ENCODE data around the gene TGFB2. TPM values are rescaled to one million over a fixed set of nuclear protein-coding genes. Genes with fewer than 3 reads are reported as not detected.

Gene TGFB2
- polyA plus RNA-seq, 2 of the 4 experiments (the other 2 are of a cell fraction), result 29.7 to 65.8 TPM

DNA sequence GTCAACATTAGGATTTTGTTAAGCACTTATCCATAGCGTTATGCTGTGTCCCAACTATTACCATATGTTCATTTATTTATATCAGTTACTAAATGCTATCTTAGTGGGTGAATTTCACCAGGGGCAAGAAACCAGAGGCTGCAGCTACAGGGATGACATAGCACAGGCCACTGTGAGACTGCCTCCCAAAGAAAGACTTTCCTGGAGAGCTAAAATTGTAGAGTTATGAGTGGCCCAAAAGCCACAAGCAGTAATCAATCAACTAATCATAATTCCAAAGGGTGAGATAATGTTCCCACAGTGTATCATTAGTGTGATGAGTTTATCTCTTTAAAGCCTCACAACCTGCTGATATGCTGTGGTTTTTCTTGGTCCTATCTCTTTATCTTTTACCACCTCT lies 3.8 kb upstream of the TGFB2 start:
- Histone ChIP-seq H3K9me3 (no peaks in the 10 kb centered on the region), H3K4me3 (no peak overlapping the region), H3K4me2 (no peak overlapping the region), H3K4me1 (peaks cover 48% of the 10 kb centered on the region), H3K27ac (peak overlapping the region; percentile 21 to 69; a peak in 3 of 6 replicates)
- no peak for TF ChIP-seq TP53 (CRISPR knock-in tag; IDR thresholded peaks at IDR 0.05)
- TF ChIP-seq, protein P1, sequence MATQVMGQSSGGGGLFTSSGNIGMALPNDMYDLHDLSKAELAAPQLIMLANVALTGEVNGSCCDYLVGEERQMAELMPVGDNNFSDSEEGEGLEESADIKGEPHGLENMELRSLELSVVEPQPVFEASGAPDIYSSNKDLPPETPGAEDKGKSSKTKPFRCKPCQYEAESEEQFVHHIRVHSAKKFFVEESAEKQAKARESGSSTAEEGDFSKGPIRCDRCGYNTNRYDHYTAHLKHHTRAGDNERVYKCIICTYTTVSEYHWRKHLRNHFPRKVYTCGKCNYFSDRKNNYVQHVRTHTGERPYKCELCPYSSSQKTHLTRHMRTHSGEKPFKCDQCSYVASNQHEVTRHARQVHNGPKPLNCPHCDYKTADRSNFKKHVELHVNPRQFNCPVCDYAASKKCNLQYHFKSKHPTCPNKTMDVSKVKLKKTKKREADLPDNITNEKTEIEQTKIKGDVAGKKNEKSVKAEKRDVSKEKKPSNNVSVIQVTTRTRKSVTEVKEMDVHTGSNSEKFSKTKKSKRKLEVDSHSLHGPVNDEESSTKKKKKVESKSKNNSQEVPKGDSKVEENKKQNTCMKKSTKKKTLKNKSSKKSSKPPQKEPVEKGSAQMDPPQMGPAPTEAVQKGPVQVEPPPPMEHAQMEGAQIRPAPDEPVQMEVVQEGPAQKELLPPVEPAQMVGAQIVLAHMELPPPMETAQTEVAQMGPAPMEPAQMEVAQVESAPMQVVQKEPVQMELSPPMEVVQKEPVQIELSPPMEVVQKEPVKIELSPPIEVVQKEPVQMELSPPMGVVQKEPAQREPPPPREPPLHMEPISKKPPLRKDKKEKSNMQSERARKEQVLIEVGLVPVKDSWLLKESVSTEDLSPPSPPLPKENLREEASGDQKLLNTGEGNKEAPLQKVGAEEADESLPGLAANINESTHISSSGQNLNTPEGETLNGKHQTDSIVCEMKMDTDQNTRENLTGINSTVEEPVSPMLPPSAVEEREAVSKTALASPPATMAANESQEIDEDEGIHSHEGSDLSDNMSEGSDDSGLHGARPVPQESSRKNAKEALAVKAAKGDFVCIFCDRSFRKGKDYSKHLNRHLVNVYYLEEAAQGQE (IDR thresholded peaks at IDR 0.05), result no peak
- no peak for TF ChIP-seq CBX2 (IDR thresholded peaks at IDR 0.05; ENCODE audit: borderline replicate concordance, low read depth)
- TF ChIP-seq SMC3 (IDR thresholded peaks at IDR 0.05), result no peak
- no peak for TF ChIP-seq RNF2 (IDR thresholded peaks at IDR 0.05; ENCODE audit: borderline replicate concordance, low read depth)
- TF ChIP-seq GATA3 (IDR thresholded peaks at IDR 0.05; ENCODE audit: borderline replicate concordance), result no peak
- no peak for TF ChIP-seq HDAC2 (IDR thresholded peaks at IDR 0.05)
- TF ChIP-seq MAZ (IDR thresholded peaks at IDR 0.05; ENCODE audit: borderline replicate concordance, low read depth, low read length), result no peak
- TF ChIP-seq NPAS2 (CRISPR knock-in tag; IDR thresholded peaks at IDR 0.05; ENCODE audit: borderline replicate concordance), result no peak
- TF ChIP-seq, protein P2, sequence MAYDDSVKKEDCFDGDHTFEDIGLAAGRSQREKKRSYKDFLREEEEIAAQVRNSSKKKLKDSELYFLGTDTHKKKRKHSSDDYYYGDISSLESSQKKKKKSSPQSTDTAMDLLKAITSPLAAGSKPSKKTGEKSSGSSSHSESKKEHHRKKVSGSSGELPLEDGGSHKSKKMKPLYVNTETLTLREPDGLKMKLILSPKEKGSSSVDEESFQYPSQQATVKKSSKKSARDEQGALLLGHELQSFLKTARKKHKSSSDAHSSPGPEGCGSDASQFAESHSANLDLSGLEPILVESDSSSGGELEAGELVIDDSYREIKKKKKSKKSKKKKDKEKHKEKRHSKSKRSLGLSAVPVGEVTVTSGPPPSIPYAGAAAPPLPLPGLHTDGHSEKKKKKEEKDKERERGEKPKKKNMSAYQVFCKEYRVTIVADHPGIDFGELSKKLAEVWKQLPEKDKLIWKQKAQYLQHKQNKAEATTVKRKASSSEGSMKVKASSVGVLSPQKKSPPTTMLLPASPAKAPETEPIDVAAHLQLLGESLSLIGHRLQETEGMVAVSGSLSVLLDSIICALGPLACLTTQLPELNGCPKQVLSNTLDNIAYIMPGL (CRISPR knock-in tag; IDR thresholded peaks at IDR 0.05; ENCODE audit: borderline replicate concordance), result no peak
- TF ChIP-seq RAD21 (conservative IDR thresholded peaks at IDR 0.05 in 1 of 2, IDR thresholded peaks at IDR 0.05 in 1 of 2), result no peak
- TF ChIP-seq SREBF2 (IDR thresholded peaks at IDR 0.05), result no peak
- TF ChIP-seq MAFK (IDR thresholded peaks at IDR 0.05; ENCODE audit: partially characterized antibody), result no peak
- 89% methylated on average over 1 of the region's 1 CpG for WGBS (ENCODE audit: missing lambda C conversion rate)
- CTCF ChIA-PET, result interaction anchor here (0.7 to 1.1 kb wide), 2 partner anchors 1226 to 1471 kb away, joined by 3 read pairs; no protein-coding TSS in a partner anchor
- ATAC-seq (no peak), DNase-seq (ENCODE audit: low read depth in 1 of 2, low spot score in 1 of 2) (no peak), FAIRE-seq (no peak)
- POLR2A ChIA-PET, result no interaction called here

DNA sequence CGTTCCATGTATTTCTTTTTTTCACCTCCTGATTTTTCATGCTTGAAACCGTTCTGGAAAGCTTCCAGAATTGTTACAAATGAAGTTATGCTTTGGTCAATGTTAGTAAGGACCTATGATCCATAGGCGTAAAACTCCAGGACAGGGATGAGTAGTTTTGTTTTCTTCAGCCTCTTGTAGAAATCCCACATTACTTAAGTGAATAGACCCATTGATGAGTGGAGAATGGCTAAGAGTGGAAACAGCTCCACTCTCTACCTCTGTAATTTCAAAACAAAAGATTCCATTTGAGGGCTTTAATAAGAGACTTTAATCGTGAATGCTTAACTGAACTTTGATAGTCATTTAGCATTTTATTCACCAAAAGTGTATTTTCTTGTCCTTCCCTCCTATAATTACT lies 3.0 kb upstream of the TGFB2 start:
- no peak overlapping the region for H3K4me3 ChIP-seq
- peaks cover 40% of the 10 kb centered on the region for H3K4me1 ChIP-seq
- ChIA-PET CTCF (no interaction called here), POLR2A (no interaction called here)
- no peak overlapping the region for H3K4me2 ChIP-seq
- no peaks in the 10 kb centered on the region for H3K9me3 ChIP-seq
- H3K27ac ChIP-seq, result peak overlapping the region in 1 of 2 experiments; percentile 25; a peak in 2 of 6 replicates
- no peak for FAIRE-seq
- WGBS (ENCODE audit: missing lambda C conversion rate), result 91% methylated on average over 4 of the region's 4 CpGs
- no peak for TF ChIP-seq EHMT2 (IDR thresholded peaks at IDR 0.05; ENCODE audit: low read depth)
- ATAC-seq, result no peak
- no peak for DNase-seq (ENCODE audit: low read depth in 1 of 2, low spot score in 1 of 2)

DNA sequence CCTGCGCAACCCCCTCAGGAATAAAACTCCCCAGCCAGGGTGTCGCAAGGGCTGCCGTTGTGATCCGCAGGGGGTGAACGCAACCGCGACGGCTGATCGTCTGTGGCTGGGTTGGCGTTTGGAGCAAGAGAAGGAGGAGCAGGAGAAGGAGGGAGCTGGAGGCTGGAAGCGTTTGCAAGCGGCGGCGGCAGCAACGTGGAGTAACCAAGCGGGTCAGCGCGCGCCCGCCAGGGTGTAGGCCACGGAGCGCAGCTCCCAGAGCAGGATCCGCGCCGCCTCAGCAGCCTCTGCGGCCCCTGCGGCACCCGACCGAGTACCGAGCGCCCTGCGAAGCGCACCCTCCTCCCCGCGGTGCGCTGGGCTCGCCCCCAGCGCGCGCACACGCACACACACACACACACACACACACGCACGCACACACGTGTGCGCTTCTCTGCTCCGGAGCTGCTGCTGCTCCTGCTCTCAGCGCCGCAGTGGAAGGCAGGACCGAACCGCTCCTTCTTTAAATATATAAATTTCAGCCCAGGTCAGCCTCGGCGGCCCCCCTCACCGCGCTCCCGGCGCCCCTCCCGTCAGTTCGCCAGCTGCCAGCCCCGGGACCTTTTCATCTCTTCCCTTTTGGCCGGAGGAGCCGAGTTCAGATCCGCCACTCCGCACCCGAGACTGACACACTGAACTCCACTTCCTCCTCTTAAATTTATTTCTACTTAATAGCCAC lies 696 bp downstream of the TGFB2 start:
- peaks cover 40% of the 10 kb centered on the region for H3K4me1 ChIP-seq
- FAIRE-seq (no peak), ATAC-seq (peak; percentile 72 to 78), DNase-seq (ENCODE audit: low read depth in 1 of 2, low spot score in 1 of 2) (peak in 1 of 2 experiments; percentile 83)
- H3K4me2 ChIP-seq, result peak overlapping the region; percentile 95
- peak overlapping the region; percentile 83 for H3K4me3 ChIP-seq
- ChIA-PET CTCF (interaction anchor here (0.5 to 1.8 kb wide), 12 partner anchors 9 to 1315 kb away, joined by 3 to 6 read pairs (median 3); no protein-coding TSS in a partner anchor), POLR2A (interaction anchor here (0.6 to 3.5 kb wide), 32 partner anchors 10 to 1221 kb away, joined by 3 to 38 read pairs (median 4); partner anchors contain the start of genes GPATCH2, LYPLAL1 and SPATA17)
- H3K27ac ChIP-seq, result peak overlapping the region; percentile 96 to 97
- H3K9me3 ChIP-seq, result no peaks in the 10 kb centered on the region
- under 1% methylated on average over 54 of the region's 64 CpGs for WGBS (ENCODE audit: missing lambda C conversion rate)
- 0 out of 2 replicates have a peak, but pooled peaks have one; percentile 25 for TF ChIP-seq EHF (CRISPR knock-in tag; IDR thresholded peaks at IDR 0.05)
- TF ChIP-seq RAD21 (conservative IDR thresholded peaks at IDR 0.05 in 1 of 2, IDR thresholded peaks at IDR 0.05 in 1 of 2), result peak in 1 of 2 experiments; percentile 27; a peak in 3 of 5 replicates
- 0 out of 2 replicates have a peak, but pooled peaks have one; percentile 46 for TF ChIP-seq HOXB5 (CRISPR knock-in tag; IDR thresholded peaks at IDR 0.05)
- peak; percentile 53 to 90 for TF ChIP-seq JUN (IDR thresholded peaks at IDR 0.05)
- TF ChIP-seq PHF8 (IDR thresholded peaks at IDR 0.05; ENCODE audit: borderline replicate concordance, low read depth), result no peak
- TF ChIP-seq FOXS1 (CRISPR knock-in tag; IDR thresholded peaks at IDR 0.05), result no peak
- TF ChIP-seq POLR2A (IDR thresholded peaks at IDR 0.05; ENCODE audit: low read length), result peak; percentile 63
- peak; percentile 30 for TF ChIP-seq FOSB (CRISPR knock-in tag; IDR thresholded peaks at IDR 0.05)
- TF ChIP-seq, protein P3, sequence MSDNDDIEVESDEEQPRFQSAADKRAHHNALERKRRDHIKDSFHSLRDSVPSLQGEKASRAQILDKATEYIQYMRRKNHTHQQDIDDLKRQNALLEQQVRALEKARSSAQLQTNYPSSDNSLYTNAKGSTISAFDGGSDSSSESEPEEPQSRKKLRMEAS (IDR thresholded peaks at IDR 0.05), result peak; percentile 93
- TF ChIP-seq TP53 (CRISPR knock-in tag; IDR thresholded peaks at IDR 0.05), result peak; percentile 81; the same call in 1 of the 2 replicates
- peak; percentile 25; the same call in 1 of the 2 replicates for TF ChIP-seq TFCP2L1 (CRISPR knock-in tag; IDR thresholded peaks at IDR 0.05)
- TF ChIP-seq, protein P4, sequence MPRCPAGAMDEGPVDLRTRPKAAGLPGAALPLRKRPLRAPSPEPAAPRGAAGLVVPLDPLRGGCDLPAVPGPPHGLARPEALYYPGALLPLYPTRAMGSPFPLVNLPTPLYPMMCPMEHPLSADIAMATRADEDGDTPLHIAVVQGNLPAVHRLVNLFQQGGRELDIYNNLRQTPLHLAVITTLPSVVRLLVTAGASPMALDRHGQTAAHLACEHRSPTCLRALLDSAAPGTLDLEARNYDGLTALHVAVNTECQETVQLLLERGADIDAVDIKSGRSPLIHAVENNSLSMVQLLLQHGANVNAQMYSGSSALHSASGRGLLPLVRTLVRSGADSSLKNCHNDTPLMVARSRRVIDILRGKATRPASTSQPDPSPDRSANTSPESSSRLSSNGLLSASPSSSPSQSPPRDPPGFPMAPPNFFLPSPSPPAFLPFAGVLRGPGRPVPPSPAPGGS (IDR thresholded peaks at IDR 0.05), result 0 out of 3 replicates have a peak, but pooled peaks have one; percentile 12
- TF ChIP-seq, protein P5, sequence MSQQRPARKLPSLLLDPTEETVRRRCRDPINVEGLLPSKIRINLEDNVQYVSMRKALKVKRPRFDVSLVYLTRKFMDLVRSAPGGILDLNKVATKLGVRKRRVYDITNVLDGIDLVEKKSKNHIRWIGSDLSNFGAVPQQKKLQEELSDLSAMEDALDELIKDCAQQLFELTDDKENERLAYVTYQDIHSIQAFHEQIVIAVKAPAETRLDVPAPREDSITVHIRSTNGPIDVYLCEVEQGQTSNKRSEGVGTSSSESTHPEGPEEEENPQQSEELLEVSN (IDR thresholded peaks at IDR 0.05; ENCODE audit: borderline replicate concordance, low read depth), result peak; percentile 7; the same call in 1 of the 2 replicates
